Germinal center (tissue), 1 donor: Measurements from ENCODE around the gene ZNF98.

Experiments used
- DNase-seq: peaks from one replicate; pipeline ENCODE4 v3.0.0; 2012; ENCODE audit warnings: mixed read lengths, low spot score

Gene ZNF98

DNA sequence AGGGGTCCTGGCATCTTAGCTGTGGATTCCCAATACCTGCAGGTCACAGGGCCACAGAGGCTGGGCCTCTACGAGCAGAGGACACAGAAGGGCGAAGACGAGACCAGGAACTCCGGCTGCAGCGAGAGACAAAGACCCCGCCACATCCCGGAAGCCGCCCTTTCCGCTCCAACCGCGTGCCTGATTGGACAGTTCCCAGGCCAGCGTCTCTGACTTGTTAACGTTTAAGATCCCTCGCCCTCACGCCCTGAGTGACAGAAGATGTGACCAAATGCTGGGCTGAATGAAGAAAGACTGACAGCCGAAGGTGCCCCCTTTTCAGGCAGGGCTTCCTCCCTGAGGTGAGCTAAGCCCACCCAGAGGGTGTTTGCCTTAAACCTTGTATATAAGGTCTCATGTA lies at the start of gene ZNF98:
ZNF98 (minus strand) TSS at position 136 of the 400 bp plus-strand sequence; CDS start at position 14, 122 bp downstream.
- no peak for DNase-seq

DNA sequence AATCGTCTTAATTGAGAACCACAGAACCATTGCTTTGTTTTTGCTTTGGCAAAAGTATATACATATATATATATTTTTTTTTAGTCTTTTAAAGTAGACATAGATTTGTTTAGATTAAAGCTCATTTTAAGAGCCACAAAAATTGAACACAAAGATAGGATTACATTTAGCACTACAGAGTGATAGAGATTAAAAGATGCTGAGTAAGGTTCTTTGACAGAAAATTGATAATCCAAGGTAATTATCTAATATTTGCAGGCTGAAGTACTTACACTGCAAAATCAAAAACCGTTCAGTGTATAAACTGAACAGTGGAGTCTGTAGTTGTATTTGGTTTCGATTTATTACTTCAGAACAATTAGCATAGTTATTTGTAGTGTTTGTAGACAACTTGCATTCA lies 24.5 kb upstream of the ZNF98 start:
- DNase-seq, result no peak

DNA sequence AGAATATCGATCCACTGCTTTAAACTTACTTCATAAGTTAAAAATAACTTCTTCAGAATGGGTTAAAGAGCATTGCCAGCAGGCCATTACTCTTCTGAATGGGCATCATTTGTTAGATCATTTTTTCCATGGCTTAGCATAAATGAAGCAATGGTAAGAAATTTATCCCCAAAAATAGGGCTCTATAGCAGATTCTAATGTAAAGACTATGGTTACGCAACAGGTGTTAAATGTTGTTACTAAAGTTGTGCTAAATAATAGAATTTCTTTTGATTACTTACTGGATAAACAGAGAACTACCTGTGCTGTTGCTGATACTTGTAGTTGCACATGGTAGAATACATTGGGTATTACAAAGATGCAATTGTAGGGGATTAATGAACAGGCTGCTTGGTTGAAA lies 15.9 kb upstream of the ZNF98 start:
- no peak for DNase-seq

GRCh38 chr19:22427960-22428913 lies 6.1 kb upstream of the ZNF98 start:
- no peak for DNase-seq

- DNase-seq, result no peak
Observed at GRCh38 chr19:22427547-22427946, 5.4 kb upstream of the ZNF98 start.

GRCh38 chr19:22426901-22427300 lies 4.8 kb upstream of the ZNF98 start:
- no peak for DNase-seq

GRCh38 chr19:22421797-22422196 lies 349 bp downstream of the ZNF98 start:
- no peak for DNase-seq

GRCh38 chr19:22354665-22355064 lies 67.5 kb downstream of the ZNF98 start:
- no peak for DNase-seq
